GM12891 (cell line): Measurements from ENCODE around the gene ATXN8OS. TPM values are rescaled to one million over a fixed set of nuclear protein-coding genes. Genes with fewer than 3 reads are reported as not detected.

Experiments used
- DNase-seq: peaks from one replicate; pipeline ENCODE4 v3.0.0; 2011; ENCODE audit warnings: low spot score; ENCODE audit not compliant: insufficient read length
- FAIRE-seq: peaks from 2 replicates; lab custom pipeline; 2011; peaks lifted over from hg19 to GRCh38; lab: Jason Lieb, UNC
- PAX5 ChIP-seq: IDR thresholded peaks from 2 replicates; pipeline ENCODE4 v1.6.1; 2011; ENCODE audit warnings: low read length, moderate library complexity, mild to moderate bottlenecking; ENCODE audit not compliant: insufficient read depth, severe bottlenecking
- POLR2A ChIP-seq: IDR thresholded peaks from 2 replicates; pipeline ENCODE4 v1.6.1; 2011; ENCODE audit warnings: low read depth, low read length, control low read depth
- POLR2AphosphoS5 ChIP-seq: IDR thresholded peaks from 2 replicates; pipeline ENCODE4 v1.6.1; 2011; ENCODE audit warnings: low read depth, low read length, control low read depth
- POU2F2 ChIP-seq: IDR thresholded peaks from 2 replicates; pipeline ENCODE4 v1.6.1; 2011; ENCODE audit warnings: low read depth, mild to moderate bottlenecking, control low read depth, low read length, moderate library complexity
- SPI1 ChIP-seq: IDR thresholded peaks from 2 replicates; pipeline ENCODE4 v1.6.1; 2011; ENCODE audit warnings: low read depth, low read length, control low read depth
- TAF1 ChIP-seq: IDR thresholded peaks from 2 replicates; pipeline ENCODE4 v1.6.1; 2011; ENCODE audit warnings: low read depth, low read length, control low read depth
- polyA plus RNA-seq: library from polyadenylated mRNA; unstranded; fragments of >200 nt; gene quantifications from one replicate; pipeline ENCODE4 v1.2.1, GENCODE V29; 2012; ENCODE audit warnings: low read depth, missing spikeins, inconsistent platforms; ENCODE audit not compliant: missing spikeins

Gene ATXN8OS
- polyA plus RNA-seq, result not detected

GRCh38 chr13:70107498-70108281, at the start of gene ATXN8OS:
TSS of gene ATXN8OS (plus strand) at chr13:70107826.
- FAIRE-seq, result no peak
- no peak for DNase-seq
- TF ChIP-seq POLR2AphosphoS5 (no peak), POLR2A (no peak), TAF1 (no peak), SPI1 (no peak), PAX5 (no peak), POU2F2 (no peak)

GRCh38 chr13:70080012-70080411, 27.6 kb upstream of the ATXN8OS start:
- TF ChIP-seq POU2F2 (no peak), POLR2A (no peak), SPI1 (no peak), TAF1 (no peak), PAX5 (no peak), POLR2AphosphoS5 (no peak)
- DNase-seq, result no peak
- no peak for FAIRE-seq

GRCh38 chr13:70087247-70087646, 20.4 kb upstream of the ATXN8OS start:
- DNase-seq (no peak), FAIRE-seq (no peak)
- no peak for TF ChIP-seq POLR2A
- TF ChIP-seq SPI1, result no peak
- TF ChIP-seq POU2F2, result no peak
- TF ChIP-seq TAF1, result no peak
- TF ChIP-seq PAX5, result no peak
- TF ChIP-seq POLR2AphosphoS5, result no peak

- no peak for TF ChIP-seq SPI1
- TF ChIP-seq POLR2A, result no peak
- no peak for TF ChIP-seq PAX5
- TF ChIP-seq POU2F2, result no peak
- TF ChIP-seq POLR2AphosphoS5, result no peak
- TF ChIP-seq TAF1, result no peak
- DNase-seq (no peak), FAIRE-seq (no peak)
Observed at GRCh38 chr13:70088926-70089325, 18.7 kb upstream of the ATXN8OS start.

GRCh38 chr13:70090036-70090723, 17.4 kb upstream of the ATXN8OS start:
- FAIRE-seq, result no peak

GRCh38 chr13:70098669-70099068, 9.0 kb upstream of the ATXN8OS start:
- FAIRE-seq (no peak), DNase-seq (no peak)
- TF ChIP-seq POU2F2 (no peak), TAF1 (no peak), POLR2AphosphoS5 (no peak), PAX5 (no peak), SPI1 (no peak), POLR2A (no peak)

More at GRCh38 chr13:70090036-70090723, 17.4 kb upstream of the ATXN8OS start:
- TF ChIP-seq POLR2A (no peak), POU2F2 (no peak), POLR2AphosphoS5 (no peak), TAF1 (no peak), SPI1 (no peak), PAX5 (no peak)
- no peak for DNase-seq

- no peak for FAIRE-seq
- no peak for DNase-seq
- TF ChIP-seq PAX5 (no peak), POU2F2 (no peak), SPI1 (no peak), TAF1 (no peak), POLR2AphosphoS5 (no peak), POLR2A (no peak)
Observed at GRCh38 chr13:70104481-70104880, 3.1 kb upstream of the ATXN8OS start.

GRCh38 chr13:70107125-70107497, 515 bp upstream of the ATXN8OS start:
- TF ChIP-seq TAF1, result no peak
- TF ChIP-seq POLR2A, result no peak
- no peak for TF ChIP-seq POLR2AphosphoS5
- no peak for FAIRE-seq
- no peak for DNase-seq
